Colonic mucosa (tissue), 4 donors: Measurements from ENCODE around the gene THY1. TPM values are rescaled to one million over a fixed set of nuclear protein-coding genes. Genes with fewer than 3 reads are reported as not detected.
"Not testable (repeated sequence)": the region's sequence is repeated elsewhere in the genome, so short reads cannot be mapped to it uniquely, and the experiment has no call there.

ENCODE experiments used
- DNase-seq: peaks from one replicate; pipeline ENCODE4 v3.0.0-alpha.2; 2020
- H3K27ac ChIP-seq: fragments of 200-600 bp; one replicate; pipeline ENCODE4 v1.8.0; 2021
- H3K27me3 ChIP-seq: fragments of 200-600 bp; one replicate; pipeline ENCODE4 v1.8.0; 2021
- H3K36me3 ChIP-seq: fragments of 200-600 bp; one replicate; pipeline ENCODE4 v1.8.0; 2021
- H3K4me1 ChIP-seq: fragments of 200-600 bp; one replicate; pipeline ENCODE4 v1.8.0; 2021; ENCODE audit warnings: mild to moderate bottlenecking
- H3K4me3 ChIP-seq: fragments of 200-600 bp; one replicate; pipeline ENCODE4 v1.8.0; 2021
- H3K9ac ChIP-seq, 2 donors: one replicate each; pipeline ENCODE4 v1.7.0; 2013; ENCODE audit warnings: control low read depth in 2 of 2, low read depth in 2 of 2, low read length in 2 of 2
- H3K9me3 ChIP-seq: fragments of 200-600 bp; one replicate; pipeline ENCODE4 v1.8.0; 2021
- intact Hi-C: fragments of 100-400 bp; cut with DNase I; formaldehyde crosslinking; loops from one replicate; pipeline ENCODE4 v1.14.1; 2022
- total RNA-seq, 2 donors: library from RNA; stranded (reverse); fragmentation: NEBNext Ultra II Directional in 1 of 2; extraction: Animal tissue kit (Norgen Biotek cat#: 25700) in 1 of 2; gene quantifications; one replicate each; pipeline ENCODE4 v1.2.1, GENCODE V29; 2021
- TF ChIP-seq, protein P1 (sequence below): fragments of 200-600 bp; IDR thresholded peaks from one replicate; pipeline ENCODE4 v1.8.0; 2022; ENCODE audit warnings: antibody characterized with exemption, mild to moderate bottlenecking
- donor health status: healthy.
- donor health status: DM: no; HTN: no; CAD: no.
- donor health status: DM: no; HTN: no; CAD: no.

THY1 gene
- total RNA-seq, 2 donors from 2014 or later = 6.6 to 6.9 TPM

- no peaks in the 10 kb centered on the region for H3K36me3 ChIP-seq
- no peak overlapping the region for H3K4me3 ChIP-seq
- no peaks in the 10 kb centered on the region for H3K9me3 ChIP-seq
- no peak for DNase-seq
- intact Hi-C loops = no loop called here
- no peaks in the 10 kb centered on the region for H3K4me1 ChIP-seq
- TF ChIP-seq, protein P1, sequence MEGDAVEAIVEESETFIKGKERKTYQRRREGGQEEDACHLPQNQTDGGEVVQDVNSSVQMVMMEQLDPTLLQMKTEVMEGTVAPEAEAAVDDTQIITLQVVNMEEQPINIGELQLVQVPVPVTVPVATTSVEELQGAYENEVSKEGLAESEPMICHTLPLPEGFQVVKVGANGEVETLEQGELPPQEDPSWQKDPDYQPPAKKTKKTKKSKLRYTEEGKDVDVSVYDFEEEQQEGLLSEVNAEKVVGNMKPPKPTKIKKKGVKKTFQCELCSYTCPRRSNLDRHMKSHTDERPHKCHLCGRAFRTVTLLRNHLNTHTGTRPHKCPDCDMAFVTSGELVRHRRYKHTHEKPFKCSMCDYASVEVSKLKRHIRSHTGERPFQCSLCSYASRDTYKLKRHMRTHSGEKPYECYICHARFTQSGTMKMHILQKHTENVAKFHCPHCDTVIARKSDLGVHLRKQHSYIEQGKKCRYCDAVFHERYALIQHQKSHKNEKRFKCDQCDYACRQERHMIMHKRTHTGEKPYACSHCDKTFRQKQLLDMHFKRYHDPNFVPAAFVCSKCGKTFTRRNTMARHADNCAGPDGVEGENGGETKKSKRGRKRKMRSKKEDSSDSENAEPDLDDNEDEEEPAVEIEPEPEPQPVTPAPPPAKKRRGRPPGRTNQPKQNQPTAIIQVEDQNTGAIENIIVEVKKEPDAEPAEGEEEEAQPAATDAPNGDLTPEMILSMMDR = no peak
- H3K27ac ChIP-seq = no peak overlapping the region
- no peaks in the 10 kb centered on the region for H3K27me3 ChIP-seq
- no peak overlapping the region for H3K9ac ChIP-seq
Observed at GRCh38 chr11:119388103-119388502, 34.9 kb downstream of the THY1 start.

DNA sequence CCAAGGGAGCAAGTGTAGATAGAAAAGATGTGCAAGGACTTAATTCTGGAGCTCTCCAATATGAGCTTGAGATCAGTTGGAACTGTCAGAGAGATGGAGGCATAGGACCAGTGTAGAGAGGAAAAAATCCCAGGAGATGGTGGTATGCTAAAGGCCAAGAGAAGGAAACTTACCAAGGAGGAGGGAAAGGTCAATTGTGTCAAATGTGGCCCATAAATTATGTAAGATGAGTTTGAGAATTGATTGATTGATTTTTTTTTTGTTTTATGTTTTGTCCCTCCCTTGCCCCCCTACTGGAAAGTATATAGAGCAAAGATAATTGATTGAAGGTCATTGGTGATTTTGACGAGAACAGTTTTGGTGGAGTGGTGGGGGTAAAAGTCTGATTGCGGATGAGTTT lies 38.6 kb downstream of the THY1 start:
- no peaks in the 10 kb centered on the region for H3K36me3 ChIP-seq
- DNase-seq = no peak
- intact Hi-C loops = no loop called here

GRCh38 chr11:119382513-119382912 lies 40.5 kb downstream of the THY1 start:
- H3K27ac ChIP-seq, intact Hi-C loops: not testable (repeated sequence)

More for the DNA sequence above, 38.6 kb downstream of the THY1 start:
- no peaks in the 10 kb centered on the region for H3K4me1 ChIP-seq
- H3K4me3 ChIP-seq = no peak overlapping the region
- no peak overlapping the region for H3K27ac ChIP-seq
- TF ChIP-seq, protein P1 = no peak
- H3K9me3 ChIP-seq = no peaks in the 10 kb centered on the region
- H3K27me3 ChIP-seq = no peaks in the 10 kb centered on the region
- no peak overlapping the region for H3K9ac ChIP-seq

GRCh38 chr11:119382101-119382500 lies 40.9 kb downstream of the THY1 start:
- intact Hi-C loops = no loop called here
- DNase-seq = no peak
- Histone ChIP-seq H3K9me3 (no peaks in the 10 kb centered on the region), H3K27me3 (no peaks in the 10 kb centered on the region), H3K4me1 (no peaks in the 10 kb centered on the region), H3K4me3 (peak overlapping the region; percentile 51), H3K27ac (no peak overlapping the region), H3K9ac (peak overlapping the region in 1 of 2 donors; percentile 68), H3K36me3 (no peaks in the 10 kb centered on the region)
- TF ChIP-seq, protein P1 = no peak

More at GRCh38 chr11:119382513-119382912, 40.5 kb downstream of the THY1 start:
- H3K4me1 ChIP-seq, H3K9ac ChIP-seq, H3K36me3 ChIP-seq, H3K27me3 ChIP-seq, H3K4me3 ChIP-seq, H3K9me3 ChIP-seq, DNase-seq: not testable (repeated sequence)

DNA sequence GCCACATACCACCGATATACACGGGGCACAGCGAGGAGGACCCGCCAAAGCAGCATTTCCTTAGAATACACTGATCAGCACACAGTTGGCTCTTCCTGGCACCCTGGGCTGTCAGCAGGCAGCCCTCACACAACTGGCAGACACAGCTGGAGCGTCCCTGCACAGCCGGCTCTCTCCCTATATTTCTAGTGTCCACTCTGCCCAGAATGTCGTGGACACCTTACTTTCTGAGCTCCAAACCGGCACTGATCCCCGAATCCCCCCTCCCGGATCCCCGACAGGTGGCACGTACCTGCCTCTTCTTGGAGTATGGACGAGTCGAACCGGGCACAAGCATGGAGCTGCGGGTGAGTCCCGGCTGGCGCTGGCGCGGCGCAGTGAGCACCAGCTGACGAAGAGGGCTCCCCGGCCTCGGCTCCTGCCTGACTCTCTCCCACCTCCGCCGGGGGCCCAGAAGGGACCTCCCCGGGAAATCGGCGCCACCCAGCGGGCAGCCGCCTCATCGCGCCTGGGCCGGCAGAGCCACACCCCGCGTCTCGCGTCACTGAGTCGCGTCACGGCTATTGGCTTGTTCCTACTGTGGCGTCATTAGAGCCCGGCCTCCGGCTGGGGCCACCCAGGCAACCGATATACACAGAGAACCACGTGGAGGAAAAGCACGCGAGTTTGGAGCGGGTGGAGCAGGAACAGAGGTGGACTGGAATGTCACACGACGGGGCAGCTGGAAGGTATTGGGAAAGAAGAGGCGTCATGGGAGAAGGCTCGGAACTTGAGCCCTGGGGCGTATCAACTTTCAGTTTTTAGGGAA lies 41.6 kb downstream of the THY1 start, which contains the start of gene USP2:
Gene USP2, minus strand, starts transcription at position 510 of the 808 bp plus-strand sequence. CDS start 8,210 bp downstream, outside the sequence.
- DNase-seq = peak; percentile 97
- Histone ChIP-seq H3K27me3 (no peaks in the 10 kb centered on the region), H3K27ac (no peak within 1 kb of the TSS), H3K36me3 (no peaks in the 10 kb centered on the region), H3K9ac (peak within 1 kb of the TSS; percentile 60 to 68), H3K4me3 (peak within 1 kb of the TSS; percentile 51), H3K9me3 (no peaks in the 10 kb centered on the region), H3K4me1 (no peaks in the 10 kb centered on the region)
- TF ChIP-seq, protein P1 = peak; percentile 87
- intact Hi-C loops = no loop called here

DNA sequence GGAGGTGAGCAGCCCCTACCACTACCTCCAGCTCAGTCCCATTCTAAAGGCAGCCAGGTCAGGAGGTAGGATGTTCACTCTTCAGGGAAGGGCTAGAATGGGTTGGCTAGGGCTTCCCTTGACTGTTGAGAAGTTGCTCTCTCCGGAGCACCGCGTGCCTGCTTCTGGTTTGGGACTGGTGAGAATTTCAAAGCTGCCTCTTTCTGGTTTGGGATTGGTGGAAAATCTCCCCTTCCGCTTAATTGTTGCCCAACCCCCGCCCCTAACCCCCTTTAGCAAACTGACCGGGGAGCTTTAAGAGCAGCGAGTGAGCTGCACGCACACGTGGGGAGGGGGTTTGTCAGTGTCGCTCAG lies 42.2 kb downstream of the THY1 start:
- DNase-seq = no peak
- H3K9me3 ChIP-seq = no peaks in the 10 kb centered on the region
- H3K27me3 ChIP-seq = no peaks in the 10 kb centered on the region
- H3K9ac ChIP-seq = peak overlapping the region in 1 of 2 donors; percentile 68
- intact Hi-C loops = no loop called here
- TF ChIP-seq, protein P1 = no peak
- peak overlapping the region; percentile 51 for H3K4me3 ChIP-seq
- no peak overlapping the region for H3K27ac ChIP-seq
- H3K36me3 ChIP-seq = no peaks in the 10 kb centered on the region
- no peaks in the 10 kb centered on the region for H3K4me1 ChIP-seq
